ENCODE results near the gene SPAG9. TPM values are rescaled to one million over a fixed set of nuclear protein-coding genes. Genes with fewer than 3 reads are reported as not detected.

Gene SPAG9
- total RNA-seq, 1 experiment from 2014 or later, result 130 TPM

DNA sequence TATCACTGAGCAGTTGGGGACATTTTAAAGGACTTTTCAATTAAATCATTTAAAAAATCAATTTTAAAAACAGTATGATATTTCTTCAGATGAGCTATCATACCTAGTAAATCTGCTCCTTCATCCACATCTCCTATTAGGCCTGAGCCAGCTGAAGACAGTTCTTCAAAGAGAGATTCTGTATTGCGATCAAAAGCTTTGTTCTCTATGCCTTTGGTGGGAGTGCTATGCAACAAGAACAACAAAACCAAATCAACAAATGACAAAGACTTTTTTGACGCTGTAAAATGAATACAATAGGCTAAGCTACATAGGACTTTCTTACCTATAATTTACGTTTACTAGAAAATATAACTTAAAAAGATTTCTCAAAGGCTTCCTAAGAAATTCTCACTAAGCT, 106.5 kb downstream of the SPAG9 start:
- DNase-seq, result no peak
- Histone ChIP-seq H3K27me3 (replicated peaks; ENCODE audit: control insufficient read depth, insufficient read depth, low read length) (no peaks in the 10 kb centered on the region), H3K36me3 (ENCODE audit: control insufficient read depth, insufficient read depth, low read length) (no peaks in the 10 kb centered on the region), H3K4me3 (ENCODE audit: low read depth, low read length) (no peak overlapping the region), H3K4me1 (no peaks in the 10 kb centered on the region), H3K9me3 (no peaks in the 10 kb centered on the region)
- intact Hi-C loops (cut with micrococcal nuclease; ENCODE audit: unreplicated experiment), result no loop called here
- Mint-ChIP-seq H3K27ac (ENCODE audit: unreplicated experiment) (no peak overlapping the region), H3K9me3 (ENCODE audit: unreplicated experiment) (no peaks in the 10 kb centered on the region), H3K4me1 (ENCODE audit: low read depth, unreplicated experiment) (peaks cover 7% of the 10 kb centered on the region), H3K4me3 (ENCODE audit: unreplicated experiment) (no peak overlapping the region), H3K27me3 (ENCODE audit: insufficient read depth, unreplicated experiment) (no peaks in the 10 kb centered on the region), H3K36me3 (ENCODE audit: insufficient read depth, unreplicated experiment) (peaks cover 56% of the 10 kb centered on the region)
- no peak for TF ChIP-seq CTCF (IDR thresholded peaks at IDR 0.05; ENCODE audit: insufficient read depth in 1 of 2, low read depth in 1 of 2, low read length in 1 of 2, severe bottlenecking in 1 of 2, unreplicated experiment in 1 of 2)
- no TSS peak for BruUV-seq (replicated peaks)
- ChIA-PET CTCF (no interaction called here), POLR2A (no interaction called here)

DNA sequence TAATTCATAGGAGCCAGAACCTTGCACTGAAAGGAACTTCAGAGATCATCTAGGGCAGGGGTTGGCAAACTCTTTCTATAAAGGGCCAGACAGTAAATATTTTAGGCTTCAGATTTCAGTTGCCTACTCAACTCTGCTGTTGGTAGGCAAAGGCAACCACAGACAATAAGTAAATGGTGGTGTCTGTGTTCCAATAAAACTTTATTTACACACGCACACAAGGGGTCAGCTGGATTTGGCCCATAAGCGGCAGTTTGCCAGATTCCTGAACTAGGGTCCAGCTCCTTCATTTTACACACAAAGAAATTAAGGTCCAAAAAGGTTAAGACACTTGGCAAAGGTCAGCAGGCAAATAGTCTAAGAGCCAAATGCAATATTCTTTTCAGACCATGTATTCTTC, 107.3 kb downstream of the SPAG9 start:
- no peak for TF ChIP-seq CTCF (IDR thresholded peaks at IDR 0.05; ENCODE audit: insufficient read depth in 1 of 2, low read depth in 1 of 2, low read length in 1 of 2, severe bottlenecking in 1 of 2, unreplicated experiment in 1 of 2)
- H3K36me3 Mint-ChIP-seq (ENCODE audit: insufficient read depth, unreplicated experiment), result peaks cover 56% of the 10 kb centered on the region
- no peak overlapping the region for H3K4me3 Mint-ChIP-seq (ENCODE audit: unreplicated experiment)
- H3K9me3 ChIP-seq, result no peaks in the 10 kb centered on the region
- no peaks in the 10 kb centered on the region for H3K36me3 ChIP-seq (ENCODE audit: control insufficient read depth, insufficient read depth, low read length)
- no peak overlapping the region for H3K27ac Mint-ChIP-seq (ENCODE audit: unreplicated experiment)
- H3K9me3 Mint-ChIP-seq (ENCODE audit: unreplicated experiment), result no peaks in the 10 kb centered on the region
- intact Hi-C loops (cut with micrococcal nuclease; ENCODE audit: unreplicated experiment), result no loop called here
- no peaks in the 10 kb centered on the region for H3K4me1 ChIP-seq
- BruUV-seq (replicated peaks), result no TSS peak
- no peaks in the 10 kb centered on the region for H3K27me3 Mint-ChIP-seq (ENCODE audit: insufficient read depth, unreplicated experiment)
- H3K4me1 Mint-ChIP-seq (ENCODE audit: low read depth, unreplicated experiment), result peaks cover 7% of the 10 kb centered on the region
- no peak for DNase-seq
- CTCF ChIA-PET, result no interaction called here
- no peak overlapping the region for H3K4me3 ChIP-seq (ENCODE audit: low read depth, low read length)
- POLR2A ChIA-PET, result interaction anchor here (0.6 kb wide), 1 partner anchor 269 kb away, joined by 5 read pairs; no protein-coding TSS in a partner anchor
- H3K27me3 ChIP-seq (replicated peaks; ENCODE audit: control insufficient read depth, insufficient read depth, low read length), result no peaks in the 10 kb centered on the region

DNA sequence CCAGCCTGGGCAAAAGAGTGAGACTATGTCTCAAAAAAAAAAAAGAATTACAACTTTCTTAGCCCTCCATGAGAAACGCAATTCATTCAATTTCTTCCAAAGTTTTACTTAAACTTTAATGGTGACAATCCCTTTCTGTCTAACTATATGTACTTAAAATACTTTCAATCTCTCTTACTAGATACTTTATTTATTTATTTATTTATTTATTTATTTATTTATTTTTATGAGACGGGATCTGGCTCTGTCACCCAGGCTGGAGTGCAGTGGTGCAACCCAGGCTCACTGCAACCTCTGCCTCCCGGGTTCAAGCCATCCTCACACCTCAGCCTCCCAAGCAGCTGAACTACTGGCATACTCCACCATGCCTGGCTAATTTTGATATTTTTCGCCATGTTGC, 108.1 kb downstream of the SPAG9 start:
- DNase-seq, result no peak
- H3K36me3 ChIP-seq (ENCODE audit: control insufficient read depth, insufficient read depth, low read length), result no peaks in the 10 kb centered on the region
- Mint-ChIP-seq H3K36me3 (ENCODE audit: insufficient read depth, unreplicated experiment) (peaks cover 54% of the 10 kb centered on the region), H3K4me1 (ENCODE audit: low read depth, unreplicated experiment) (peaks cover 7% of the 10 kb centered on the region), H3K27ac (ENCODE audit: unreplicated experiment) (no peak overlapping the region), H3K9me3 (ENCODE audit: unreplicated experiment) (no peaks in the 10 kb centered on the region), H3K4me3 (ENCODE audit: unreplicated experiment) (no peak overlapping the region), H3K27me3 (ENCODE audit: insufficient read depth, unreplicated experiment) (no peaks in the 10 kb centered on the region)
- no TSS peak for BruUV-seq (replicated peaks)
- H3K4me3 ChIP-seq (ENCODE audit: low read depth, low read length), result no peak overlapping the region
- H3K27me3 ChIP-seq (replicated peaks; ENCODE audit: control insufficient read depth, insufficient read depth, low read length), result no peaks in the 10 kb centered on the region
- H3K4me1 ChIP-seq, result no peaks in the 10 kb centered on the region
- ChIA-PET POLR2A (no interaction called here), CTCF (no interaction called here)
- intact Hi-C loops (cut with micrococcal nuclease; ENCODE audit: unreplicated experiment), result no loop called here
- no peak for TF ChIP-seq CTCF (IDR thresholded peaks at IDR 0.05; ENCODE audit: insufficient read depth in 1 of 2, low read depth in 1 of 2, low read length in 1 of 2, severe bottlenecking in 1 of 2, unreplicated experiment in 1 of 2)
- no peaks in the 10 kb centered on the region for H3K9me3 ChIP-seq
